ENCODE data around the gene WDR1.

Gene WDR1

GRCh38 chr4:10099499-10100325 is 16.9 kb downstream of the WDR1 start:
- DNase-seq (ENCODE audit: low read depth) = no peak

DNA sequence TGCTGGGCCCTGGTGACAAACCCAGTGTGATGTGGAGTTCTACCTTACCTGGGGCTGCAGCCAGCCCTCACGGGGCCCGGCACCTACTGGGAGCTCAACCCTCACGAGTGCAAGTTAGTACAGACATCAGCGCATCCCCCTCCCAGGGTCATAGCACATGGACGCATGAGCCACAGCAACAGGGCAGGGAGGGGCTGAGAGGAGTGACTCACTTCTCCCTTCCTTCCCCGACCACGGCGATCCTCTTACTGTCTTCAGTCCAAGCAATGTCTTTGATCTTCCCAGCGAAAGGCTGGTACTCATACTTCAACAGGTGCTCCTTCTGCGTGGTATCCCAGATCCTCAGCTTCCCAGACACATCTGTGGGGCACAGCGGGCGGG is 17.8 kb downstream of the WDR1 start:
- DNase-seq (ENCODE audit: low read depth) = peak; percentile 75

- no peak for DNase-seq (ENCODE audit: low read depth)
Measured at GRCh38 chr4:10097906-10098779, 18.5 kb downstream of the WDR1 start.

DNA sequence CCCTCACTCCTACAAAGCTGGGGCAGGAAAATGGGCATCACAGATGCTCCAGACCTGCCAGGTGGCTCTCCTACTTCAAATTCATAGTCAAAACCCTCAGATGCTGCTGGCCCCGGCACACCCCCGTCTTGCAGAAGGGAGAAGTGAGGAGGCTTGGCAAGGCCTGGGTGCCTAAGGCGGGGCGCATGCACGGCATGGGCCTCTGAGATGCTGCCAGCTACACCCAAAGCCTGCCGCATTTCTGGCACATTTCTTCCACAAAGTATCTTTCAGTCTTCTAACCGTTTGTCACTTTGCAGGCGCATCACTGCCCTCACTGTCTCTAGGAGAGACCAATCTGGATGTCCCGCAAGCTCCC is 19.6 kb downstream of the WDR1 start:
- no peak for DNase-seq (ENCODE audit: low read depth)

GRCh38 chr4:10096201-10096977 is 20.2 kb downstream of the WDR1 start:
- peak; percentile 88 for DNase-seq (ENCODE audit: low read depth)

DNA sequence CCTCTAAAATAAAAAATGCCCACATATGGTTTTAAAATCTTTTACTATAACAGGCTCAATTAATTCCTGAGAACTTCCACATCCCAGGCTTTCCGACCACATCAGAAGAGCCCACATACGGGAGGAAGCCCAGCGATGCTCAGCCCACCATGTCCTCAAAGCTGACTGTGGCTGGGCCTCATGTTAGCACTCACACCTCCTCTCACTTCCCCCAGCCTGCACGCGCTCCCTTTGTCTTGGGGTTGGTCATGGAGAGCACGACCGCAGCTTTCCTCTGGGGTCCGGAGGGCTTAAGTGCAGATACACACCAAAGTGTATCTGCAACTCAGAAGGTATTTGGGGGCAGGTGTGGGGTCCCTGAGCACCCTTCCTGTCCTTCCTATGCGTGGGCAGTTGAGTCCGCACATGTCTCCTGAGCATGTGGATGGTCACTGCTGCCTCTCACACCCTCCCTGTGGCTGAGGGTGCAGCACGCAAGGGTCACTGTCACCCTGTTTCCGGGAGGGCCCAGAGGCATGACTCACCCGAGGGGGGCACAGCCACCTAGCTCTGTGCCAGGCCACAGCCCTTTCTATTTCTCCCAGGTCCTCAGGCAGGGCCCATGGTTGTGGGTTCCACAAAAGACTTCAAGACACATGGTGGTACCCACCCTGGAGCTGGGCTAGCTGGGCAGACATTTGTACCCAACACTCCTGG is 21.2 kb downstream of the WDR1 start:
- DNase-seq (ENCODE audit: low read depth) = no peak

DNA sequence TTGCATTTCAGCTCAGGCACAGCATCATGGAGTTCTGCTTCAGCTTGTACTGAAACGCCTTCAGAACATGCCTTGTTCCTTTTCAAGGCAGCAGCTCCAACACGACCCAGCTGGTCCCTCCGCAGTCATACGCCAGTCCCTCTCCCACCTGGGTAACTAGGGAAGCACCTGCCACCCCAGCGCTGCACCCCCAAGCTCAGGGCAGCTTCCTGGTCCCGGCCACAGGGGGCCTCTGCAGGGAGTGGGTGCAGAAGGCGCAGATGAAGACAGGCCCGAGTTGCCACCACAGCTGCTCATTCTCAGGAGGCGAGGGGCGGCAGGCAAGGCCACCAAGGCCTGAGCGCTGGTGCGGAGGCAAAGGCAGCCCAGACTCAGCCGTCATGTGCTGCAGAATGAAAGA is 21.8 kb downstream of the WDR1 start:
- DNase-seq (ENCODE audit: low read depth) = no peak

DNA sequence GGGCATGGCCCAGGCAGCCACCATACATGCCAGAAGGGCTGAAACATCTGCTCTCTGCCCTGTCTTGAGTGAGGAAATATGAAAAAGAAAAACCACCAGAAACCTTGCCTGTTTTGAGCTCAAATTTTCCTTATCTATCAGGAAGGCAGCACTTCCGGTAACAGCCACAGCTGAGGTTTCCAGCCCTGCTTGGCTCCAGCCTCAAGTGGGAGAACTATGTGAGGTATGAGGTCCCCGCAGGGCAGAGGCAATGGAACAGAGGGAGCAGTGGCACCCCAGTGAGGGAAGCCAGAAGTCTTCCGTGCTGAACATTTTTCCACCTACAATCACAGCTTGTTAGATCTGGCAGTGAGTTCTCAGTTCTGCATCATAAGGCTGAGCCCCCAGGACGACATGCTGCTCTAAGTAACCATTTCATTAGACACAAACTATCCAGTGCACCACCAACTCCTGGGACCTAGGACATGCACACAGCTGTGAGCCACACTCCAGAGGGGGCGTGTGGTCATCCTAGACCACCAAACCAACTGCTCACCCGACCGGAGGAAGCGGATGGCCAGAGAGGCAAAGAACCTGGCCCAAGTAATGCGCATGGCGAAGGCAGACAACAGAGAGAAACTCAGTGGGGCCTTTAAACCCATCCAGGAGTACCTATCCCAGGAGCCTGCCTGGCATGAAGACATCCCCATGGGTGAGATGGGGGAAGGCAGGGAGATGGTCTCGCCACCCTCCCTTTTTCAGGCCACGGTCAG is 22.6 kb downstream of the WDR1 start:
- DNase-seq (ENCODE audit: low read depth) = peak; percentile 96

DNA sequence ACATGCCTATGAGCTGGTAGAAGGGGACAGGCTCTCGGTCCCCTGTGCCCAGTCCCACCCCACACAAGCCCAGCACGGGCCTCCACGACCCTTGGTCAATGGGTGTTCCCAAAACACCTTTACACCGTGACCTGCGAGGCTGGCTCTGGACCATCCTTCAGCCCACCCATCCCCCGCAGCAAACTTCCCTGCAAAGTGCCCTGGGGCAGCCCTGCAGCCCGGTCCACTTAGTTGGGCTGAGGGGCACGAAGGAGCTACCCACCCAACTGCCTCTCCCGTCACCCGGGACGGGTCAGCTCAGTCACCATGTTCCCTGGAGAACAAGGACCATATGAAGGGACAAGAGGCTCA is 23.4 kb downstream of the WDR1 start:
- DNase-seq (ENCODE audit: low read depth) = no peak

GRCh38 chr4:10092481-10093270 is 23.9 kb downstream of the WDR1 start:
- DNase-seq (ENCODE audit: low read depth) = no peak

DNA sequence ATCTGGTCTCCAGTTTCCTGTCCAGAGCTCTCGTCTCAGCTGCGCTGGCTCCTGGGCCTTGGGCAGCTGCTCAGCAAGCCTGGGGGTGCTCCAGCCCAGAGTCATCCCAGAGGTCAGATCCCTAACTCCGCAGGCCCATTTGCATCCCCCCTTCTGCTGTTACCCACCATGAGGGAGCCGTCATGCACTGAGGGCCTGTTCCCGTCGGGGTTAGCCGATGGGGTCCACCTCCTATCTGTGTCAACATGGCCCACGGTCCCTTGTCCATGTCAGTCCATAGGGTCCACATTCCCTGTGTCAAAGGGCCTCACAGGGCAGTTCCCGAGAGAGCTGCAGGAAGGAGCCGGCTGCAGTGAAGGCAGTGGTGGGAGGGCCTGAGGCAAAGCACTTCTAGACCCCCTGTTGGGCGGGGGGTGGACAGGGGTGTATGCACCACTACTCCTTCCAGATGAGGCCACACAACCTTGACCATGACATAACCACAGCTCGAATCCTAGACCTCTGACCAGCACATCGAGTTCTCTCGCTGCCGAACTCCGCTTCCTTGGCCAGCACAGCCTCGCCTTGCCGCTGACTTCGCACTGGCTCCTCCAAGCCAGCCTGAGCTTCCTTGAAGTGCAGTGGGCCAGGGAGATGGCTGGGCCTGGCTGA is 24.9 kb downstream of the WDR1 start:
- no peak for DNase-seq (ENCODE audit: low read depth)

- no peak for DNase-seq (ENCODE audit: low read depth)
Measured at GRCh38 chr4:10090467-10091250, 25.9 kb downstream of the WDR1 start.

- no peak for DNase-seq (ENCODE audit: low read depth)
Measured at GRCh38 chr4:10089346-10089745, 27.3 kb downstream of the WDR1 start.

GRCh38 chr4:10088135-10089010 is 28.2 kb downstream of the WDR1 start:
- DNase-seq (ENCODE audit: low read depth) = no peak

DNA sequence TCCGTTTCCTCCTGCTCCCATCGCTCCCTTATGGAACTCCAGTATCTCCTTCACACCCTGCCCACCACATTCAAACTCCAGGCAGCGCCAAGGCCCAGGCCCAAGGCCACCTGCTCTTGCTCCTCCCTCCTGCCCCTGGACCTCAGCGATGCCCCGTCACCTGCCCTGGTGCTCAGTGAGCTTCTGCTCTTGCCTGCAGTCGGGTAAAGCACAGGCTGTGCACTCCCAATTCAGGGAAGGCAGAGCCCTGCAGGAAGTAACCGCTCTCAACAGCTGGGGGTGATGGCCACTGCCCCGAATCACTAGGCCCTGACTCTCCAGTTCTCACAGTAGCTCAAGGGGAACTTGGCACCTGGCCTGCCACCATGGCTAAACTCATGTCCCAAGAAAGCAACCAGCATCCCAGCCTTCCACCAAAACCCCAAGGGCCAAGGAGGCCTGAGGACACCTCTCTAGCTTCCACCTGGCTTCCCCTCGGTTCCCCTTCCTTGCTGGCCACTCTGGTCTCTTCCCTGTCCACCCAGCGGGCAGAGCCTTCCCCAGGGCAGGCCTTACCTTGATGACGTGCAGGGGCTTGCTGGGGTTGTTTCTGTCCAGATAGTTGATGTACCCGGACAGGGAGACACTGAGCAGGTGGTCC is 29.3 kb downstream of the WDR1 start:
- no peak for DNase-seq (ENCODE audit: low read depth)

GRCh38 chr4:10086506-10087120 is 30.0 kb downstream of the WDR1 start:
- no peak for DNase-seq (ENCODE audit: low read depth)

DNA sequence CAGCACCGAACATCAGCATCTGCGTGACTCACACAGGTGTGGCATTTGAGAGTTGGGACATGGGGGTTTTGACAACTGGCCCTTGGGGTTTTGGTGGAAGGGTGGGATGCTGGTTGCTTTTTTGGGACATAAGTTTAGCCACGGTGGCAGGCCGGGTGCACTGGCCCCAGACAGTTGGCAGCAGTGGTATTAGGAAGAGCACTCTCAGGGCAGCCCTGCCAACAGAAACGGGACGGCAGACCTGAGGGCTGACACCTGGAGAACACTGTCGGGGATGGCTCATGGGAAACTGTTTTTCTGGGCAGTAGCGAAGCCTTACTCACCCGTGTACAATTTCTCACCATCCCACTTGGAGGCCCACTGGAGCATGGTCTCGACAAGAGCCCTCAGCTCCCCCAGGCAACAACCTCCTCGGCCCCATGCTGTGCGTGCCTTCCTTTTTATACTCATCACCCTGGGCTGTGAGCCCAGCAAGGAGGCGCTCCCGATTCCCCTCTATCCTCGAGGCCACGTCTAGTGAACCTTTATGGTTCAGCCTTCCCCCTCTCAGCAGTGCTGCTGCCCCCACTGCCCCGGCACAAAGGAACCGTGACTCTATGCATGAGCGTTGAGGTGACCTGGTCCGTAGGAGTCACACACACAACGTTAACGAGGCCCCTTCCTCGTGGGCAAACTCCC is 30.6 kb downstream of the WDR1 start:
- no peak for DNase-seq (ENCODE audit: low read depth)
